ENCODE measurements around the gene MYO18B.

DNA sequence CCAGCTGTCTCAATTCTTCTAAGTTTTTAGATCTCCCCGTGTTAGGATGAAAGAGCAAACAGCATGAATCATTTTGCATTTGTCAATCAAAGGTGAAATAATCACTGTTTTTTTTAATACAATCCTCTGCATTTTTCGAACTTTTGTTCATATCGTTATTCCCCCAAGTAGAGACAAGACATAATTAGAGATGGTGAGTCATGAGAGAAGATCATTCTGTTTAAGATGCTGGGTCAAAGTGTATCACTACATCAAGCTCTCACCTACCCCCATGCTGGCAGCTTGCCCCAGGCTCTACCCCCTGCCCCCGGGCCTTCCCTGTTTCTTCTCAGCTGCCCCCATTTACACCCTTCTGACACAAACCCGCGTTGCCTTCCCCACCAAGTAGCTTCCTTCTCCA is 30.5 kb upstream of the MYO18B start:
- TF ChIP-seq, protein P1, sequence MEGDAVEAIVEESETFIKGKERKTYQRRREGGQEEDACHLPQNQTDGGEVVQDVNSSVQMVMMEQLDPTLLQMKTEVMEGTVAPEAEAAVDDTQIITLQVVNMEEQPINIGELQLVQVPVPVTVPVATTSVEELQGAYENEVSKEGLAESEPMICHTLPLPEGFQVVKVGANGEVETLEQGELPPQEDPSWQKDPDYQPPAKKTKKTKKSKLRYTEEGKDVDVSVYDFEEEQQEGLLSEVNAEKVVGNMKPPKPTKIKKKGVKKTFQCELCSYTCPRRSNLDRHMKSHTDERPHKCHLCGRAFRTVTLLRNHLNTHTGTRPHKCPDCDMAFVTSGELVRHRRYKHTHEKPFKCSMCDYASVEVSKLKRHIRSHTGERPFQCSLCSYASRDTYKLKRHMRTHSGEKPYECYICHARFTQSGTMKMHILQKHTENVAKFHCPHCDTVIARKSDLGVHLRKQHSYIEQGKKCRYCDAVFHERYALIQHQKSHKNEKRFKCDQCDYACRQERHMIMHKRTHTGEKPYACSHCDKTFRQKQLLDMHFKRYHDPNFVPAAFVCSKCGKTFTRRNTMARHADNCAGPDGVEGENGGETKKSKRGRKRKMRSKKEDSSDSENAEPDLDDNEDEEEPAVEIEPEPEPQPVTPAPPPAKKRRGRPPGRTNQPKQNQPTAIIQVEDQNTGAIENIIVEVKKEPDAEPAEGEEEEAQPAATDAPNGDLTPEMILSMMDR (IDR thresholded peaks at IDR 0.05) = no peak
- no peak for TF ChIP-seq POLR2A (IDR thresholded peaks at IDR 0.05)

Data from right lobe of liver (tissue), 4 donors.